PC-9 (cell line): Measurements from ENCODE around the gene GREB1L. TPM values are rescaled to one million over a fixed set of nuclear protein-coding genes. Genes with fewer than 3 reads are reported as not detected.

ENCODE experiments used
- BruUV-seq: library from RNA; stranded (reverse); fragments of 400-500 nt; replicated peaks from 2 replicates; lab custom pipeline; 2021; lab: Mats Ljungman, UMichigan
- CTCF ChIA-PET: fragments of 300-600 bp; sonication (Branson Sonifier 250); formaldehyde crosslinking; loops from one replicate; lab custom pipeline; 2022; ENCODE audit warnings: antibody characterized with exemption; lab: Charles Lee
- POLR2A ChIA-PET: fragments of 300-600 bp; sonication (Branson Sonifier 250); formaldehyde crosslinking; loops from one replicate; lab custom pipeline; 2022; ENCODE audit warnings: antibody characterized with exemption; ENCODE audit not compliant: unreplicated experiment; lab: Charles Lee
- DNase-seq, 2 experiments: peaks; one replicate each; pipeline versions ENCODE4 v3.0.0 to v3.0.0-alpha.2; 2015 to 2022; ENCODE audit warnings: mixed read lengths in 1 of 2
- H2AFZ ChIP-seq: fragments of 200-600 bp; sonication (generic); 2 replicates; pipeline ENCODE4 v1.8.1; 2017; ENCODE audit warnings: antibody characterized with exemption
- H3F3A ChIP-seq: fragments of 200-600 bp; sonication (generic); 2 replicates; pipeline ENCODE4 v1.8.1; 2017; ENCODE audit warnings: antibody characterized with exemption, mild to moderate bottlenecking, low read depth; ENCODE audit not compliant: insufficient read depth
- H3K27ac ChIP-seq: fragments of 200-600 bp; sonication (generic); 2 replicates; pipeline ENCODE4 v1.6.1; 2016; ENCODE audit warnings: mixed run types
- H3K27me3 ChIP-seq: fragments of 200-600 bp; sonication (generic); 2 replicates; pipeline ENCODE4 v1.6.1; 2016; ENCODE audit warnings: low read depth, mixed run types; ENCODE audit not compliant: insufficient read depth
- H3K36me3 ChIP-seq: fragments of 200-600 bp; sonication (generic); 2 replicates; pipeline ENCODE4 v1.6.1; 2016; ENCODE audit warnings: low read depth, mixed run types
- H3K4me1 ChIP-seq: fragments of 200-600 bp; sonication (generic); replicated peaks from 2 replicates; pipeline ENCODE4 v1.6.1; 2016; ENCODE audit warnings: mixed run types; ENCODE audit not compliant: insufficient read depth
- H3K4me2 ChIP-seq: fragments of 200-600 bp; sonication (generic); 2 replicates; pipeline ENCODE4 v1.6.1; 2017; ENCODE audit warnings: mixed run types
- H3K4me3 ChIP-seq: fragments of 200-600 bp; sonication (generic); 2 replicates; pipeline ENCODE4 v1.6.1; 2016; ENCODE audit warnings: mixed run types
- H3K79me2 ChIP-seq: fragments of 200-600 bp; sonication (generic); 2 replicates; pipeline ENCODE4 v1.6.1; 2017; ENCODE audit warnings: low read depth, mixed run types
- H3K9me2 ChIP-seq: fragments of 200-600 bp; sonication (generic); 2 replicates; pipeline ENCODE4 v1.8.1; 2017; ENCODE audit warnings: mild to moderate bottlenecking; ENCODE audit not compliant: insufficient read depth
- H3K9me3 ChIP-seq: fragments of 200-600 bp; sonication (generic); 2 replicates; pipeline ENCODE4 v1.8.1; 2016; ENCODE audit warnings: low read depth; ENCODE audit not compliant: insufficient read depth
- H4K20me1 ChIP-seq: fragments of 200-600 bp; sonication (generic); 2 replicates; pipeline ENCODE4 v1.8.1; 2017; ENCODE audit not compliant: insufficient read depth
- EZH2 ChIP-seq: fragments of 200-600 bp; sonication (generic); IDR thresholded peaks from 2 replicates; pipeline ENCODE4 v1.8.0; 2017; ENCODE audit warnings: antibody characterized with exemption, low read depth
- intact Hi-C: fragments of 100-400 bp; cut with micrococcal nuclease; formaldehyde crosslinking; loops from one replicate; pipeline ENCODE4 v1.10.0; 2022; ENCODE audit not compliant: unreplicated experiment
- total RNA-seq: library from RNA; stranded (reverse); gene quantifications from 2 replicates; pipeline ENCODE4 v1.2.3, GENCODE V29; 2021
- TF ChIP-seq, protein P1 (sequence below): fragments of 200-600 bp; sonication (generic); conservative IDR thresholded peaks from 2 replicates; pipeline ENCODE4 v1.6.1; 2017; ENCODE audit warnings: mixed run types, antibody characterized with exemption, mild to moderate bottlenecking, moderate library complexity

Gene GREB1L
- total RNA-seq, 1 experiment from 2014 or later, result 6.0 TPM

DNA sequence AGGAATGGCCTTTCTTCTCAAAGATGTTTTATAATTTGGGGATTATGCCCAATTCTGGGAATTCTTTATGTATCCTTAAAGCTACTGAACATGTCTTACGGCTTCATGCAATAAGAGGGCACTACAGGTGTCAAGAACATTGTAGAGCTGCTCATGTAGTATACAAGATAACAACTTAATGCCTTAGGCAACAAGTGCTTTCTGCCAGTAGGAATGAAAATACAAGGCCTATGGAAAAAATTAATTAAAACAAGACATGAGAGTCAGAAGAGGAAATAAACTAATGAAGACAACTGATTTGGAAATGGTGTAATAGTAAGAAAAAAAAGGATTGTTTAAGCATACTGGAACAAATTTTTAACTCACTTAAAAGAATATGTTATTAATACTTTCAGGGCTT, 27.3 kb downstream of the GREB1L start:
- H3K9me3 ChIP-seq, result no peaks in the 10 kb centered on the region
- no TSS peak for BruUV-seq
- no peaks in the 10 kb centered on the region for H4K20me1 ChIP-seq
- H3K4me2 ChIP-seq, result no peak overlapping the region
- H3K36me3 ChIP-seq, result no peaks in the 10 kb centered on the region
- no peaks in the 10 kb centered on the region for H3K27me3 ChIP-seq
- no peaks in the 10 kb centered on the region for H3K79me2 ChIP-seq
- no peak overlapping the region for H3K4me3 ChIP-seq
- H2AFZ ChIP-seq, result no peak overlapping the region
- no peaks in the 10 kb centered on the region for H3K9me2 ChIP-seq
- no peak for TF ChIP-seq EZH2
- TF ChIP-seq, protein P1, sequence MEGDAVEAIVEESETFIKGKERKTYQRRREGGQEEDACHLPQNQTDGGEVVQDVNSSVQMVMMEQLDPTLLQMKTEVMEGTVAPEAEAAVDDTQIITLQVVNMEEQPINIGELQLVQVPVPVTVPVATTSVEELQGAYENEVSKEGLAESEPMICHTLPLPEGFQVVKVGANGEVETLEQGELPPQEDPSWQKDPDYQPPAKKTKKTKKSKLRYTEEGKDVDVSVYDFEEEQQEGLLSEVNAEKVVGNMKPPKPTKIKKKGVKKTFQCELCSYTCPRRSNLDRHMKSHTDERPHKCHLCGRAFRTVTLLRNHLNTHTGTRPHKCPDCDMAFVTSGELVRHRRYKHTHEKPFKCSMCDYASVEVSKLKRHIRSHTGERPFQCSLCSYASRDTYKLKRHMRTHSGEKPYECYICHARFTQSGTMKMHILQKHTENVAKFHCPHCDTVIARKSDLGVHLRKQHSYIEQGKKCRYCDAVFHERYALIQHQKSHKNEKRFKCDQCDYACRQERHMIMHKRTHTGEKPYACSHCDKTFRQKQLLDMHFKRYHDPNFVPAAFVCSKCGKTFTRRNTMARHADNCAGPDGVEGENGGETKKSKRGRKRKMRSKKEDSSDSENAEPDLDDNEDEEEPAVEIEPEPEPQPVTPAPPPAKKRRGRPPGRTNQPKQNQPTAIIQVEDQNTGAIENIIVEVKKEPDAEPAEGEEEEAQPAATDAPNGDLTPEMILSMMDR, result no peak
- CTCF ChIA-PET, result no interaction called here
- DNase-seq, result no peak
- no peaks in the 10 kb centered on the region; the same call in 1 of the 2 replicates for H3F3A ChIP-seq
- H3K27ac ChIP-seq, result no peak overlapping the region
- intact Hi-C loops, result loop anchor here (10.0 kb wide), 1 partner anchor 65 kb away; no protein-coding TSS in a partner anchor
- POLR2A ChIA-PET, result no interaction called here
- no peaks in the 10 kb centered on the region; the same call in 1 of the 2 replicates for H3K4me1 ChIP-seq

DNA sequence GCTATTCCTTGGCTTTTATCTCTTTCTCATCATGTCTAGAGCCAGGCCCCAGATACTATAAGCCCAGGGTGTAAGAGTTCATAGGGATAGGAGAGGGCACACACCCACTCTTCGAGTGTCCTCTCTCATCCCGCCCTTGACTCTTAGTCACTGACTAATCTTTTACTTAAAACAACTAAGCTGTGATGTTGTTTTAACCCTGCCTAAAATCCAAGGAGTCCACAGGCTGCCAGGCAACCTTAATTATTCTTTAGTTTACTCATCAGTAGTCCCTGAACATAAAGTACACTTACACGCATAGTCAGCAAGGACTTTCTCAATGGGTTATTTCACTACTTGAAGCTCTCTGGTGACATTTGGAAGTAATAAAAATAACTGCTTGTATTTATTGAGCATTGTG, 28.4 kb downstream of the GREB1L start:
- Histone ChIP-seq H3K4me3 (no peak overlapping the region), H3K9me2 (no peaks in the 10 kb centered on the region), H2AFZ (no peak overlapping the region), H3K4me1 (no peaks in the 10 kb centered on the region), H3K4me2 (no peak overlapping the region), H3K27ac (no peak overlapping the region), H3K79me2 (no peaks in the 10 kb centered on the region), H3F3A (no peaks in the 10 kb centered on the region), H4K20me1 (no peaks in the 10 kb centered on the region), H3K36me3 (no peaks in the 10 kb centered on the region), H3K27me3 (no peaks in the 10 kb centered on the region), H3K9me3 (no peaks in the 10 kb centered on the region)
- ChIA-PET CTCF (no interaction called here), POLR2A (no interaction called here)
- no peak for DNase-seq
- no peak for TF ChIP-seq EZH2
- TF ChIP-seq, protein P1, result no peak
- intact Hi-C loops, result no loop called here
- BruUV-seq, result no TSS peak

DNA sequence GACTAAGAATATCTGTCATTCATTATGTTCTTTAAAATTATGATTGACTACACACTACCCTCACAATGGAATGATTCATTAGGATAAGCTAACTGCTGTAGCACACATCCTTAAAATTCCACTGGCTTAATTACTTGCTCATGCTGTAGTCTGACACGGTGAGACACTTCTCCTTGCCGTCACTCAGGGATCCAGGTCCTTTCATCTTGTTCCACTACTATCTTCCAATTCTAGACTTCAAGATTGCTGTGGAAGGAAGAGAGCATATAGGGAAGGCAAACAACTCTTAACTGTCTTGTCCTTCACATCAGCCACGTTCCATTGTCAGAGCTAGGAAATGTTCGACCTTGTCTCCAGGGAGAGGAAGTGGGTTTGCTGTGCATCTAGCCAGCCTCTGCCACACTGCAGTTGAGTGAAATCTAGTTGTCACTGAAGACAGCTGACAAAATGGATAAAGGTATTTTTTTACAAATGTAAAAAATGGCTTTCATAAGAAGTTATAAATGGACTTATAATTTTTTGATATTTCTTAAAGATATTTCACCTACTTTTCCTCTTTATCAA, 30.1 kb downstream of the GREB1L start:
- no peaks in the 10 kb centered on the region for H3K9me3 ChIP-seq
- no TSS peak for BruUV-seq
- H3K36me3 ChIP-seq, result no peaks in the 10 kb centered on the region
- no peak overlapping the region for H3K4me3 ChIP-seq
- no peaks in the 10 kb centered on the region for H3K9me2 ChIP-seq
- no peak for TF ChIP-seq EZH2
- TF ChIP-seq, protein P1, result no peak
- CTCF ChIA-PET, result no interaction called here
- no peaks in the 10 kb centered on the region for H4K20me1 ChIP-seq
- H2AFZ ChIP-seq, result no peak overlapping the region
- no peak overlapping the region for H3K4me2 ChIP-seq
- no peak overlapping the region for H3K27ac ChIP-seq
- H3K27me3 ChIP-seq, result no peaks in the 10 kb centered on the region
- no peak for DNase-seq
- POLR2A ChIA-PET, result no interaction called here
- no peaks in the 10 kb centered on the region for H3F3A ChIP-seq
- intact Hi-C loops, result no loop called here
- no peaks in the 10 kb centered on the region for H3K4me1 ChIP-seq
- H3K79me2 ChIP-seq, result no peaks in the 10 kb centered on the region
